GM12878 (cell line): ENCODE results near the gene MTFMT. TPM values are rescaled to one million over a fixed set of nuclear protein-coding genes. Genes with fewer than 3 reads are reported as not detected.

ENCODE experiments used
- ATAC-seq: fragments of 200-7000 bp; cut with Tn5 transposase; 3 replicates; pipeline ENCODE4 v1.9.1; 2020; ENCODE audit warnings: mild to moderate bottlenecking, moderate library complexity
- BruUV-seq: library from RNA; stranded (reverse); fragments of 400-500 nt; replicated peaks from 2 replicates; lab custom pipeline; 2021; lab: Mats Ljungman, UMichigan
- CTCF ChIA-PET: fragments of 300-600 bp; sonication (Branson Sonifier 250); formaldehyde crosslinking; extraction: SDS; loops from one replicate; lab custom pipeline; 2021; ENCODE audit warnings: inconsistent platforms; lab: Yijun Ruan, JAX
- POLR2A ChIA-PET: fragments of 350-600 bp; formaldehyde crosslinking; extraction: SDS; loops from one replicate; lab custom pipeline; 2021; ENCODE audit warnings: inconsistent platforms; lab: Charles Lee
- RAD21 ChIA-PET: fragments of 300-600 bp; sonication (Branson Sonifier 250); formaldehyde crosslinking; loops from one replicate; lab custom pipeline; 2023; ENCODE audit warnings: antibody characterized with exemption; ENCODE audit not compliant: unreplicated experiment; lab: Charles Lee
- SMC1A ChIA-PET: fragments of 300-600 bp; sonication (Branson Sonifier 250); formaldehyde crosslinking; loops from one replicate; lab custom pipeline; 2023; ENCODE audit not compliant: unreplicated experiment, uncharacterized antibody; lab: Charles Lee
- DNase-seq: peaks from one replicate; pipeline ENCODE4 v3.0.0-alpha.2; 2011; ENCODE audit warnings: low read depth, low spot score
- FAIRE-seq: peaks from 3 replicates; lab custom pipeline; 2011; peaks lifted over from hg19 to GRCh38; lab: Jason Lieb, UNC
- H2AFZ ChIP-seq: 2 replicates; pipeline ENCODE4 v1.6.0; 2011; ENCODE audit warnings: low read depth, low read length, control low read depth; ENCODE audit not compliant: control insufficient read depth
- H3K27ac ChIP-seq: 2 replicates; pipeline ENCODE4 v1.5.1; 2011; ENCODE audit warnings: control low read depth; ENCODE audit not compliant: control insufficient read depth, insufficient read depth
- H3K27me3 ChIP-seq, 2 experiments: replicated peaks in 1 of 2; 2 replicates each; pipeline versions ENCODE4 v1.6.0 to v1.6.1; 2011; ENCODE audit warnings: low read length in 1 of 2; ENCODE audit not compliant: control insufficient read depth in 2 of 2, insufficient read depth in 2 of 2
- H3K36me3 ChIP-seq, 2 experiments: 2 replicates each; pipeline ENCODE4 v1.5.1; 2011; ENCODE audit warnings: low read length in 1 of 2; ENCODE audit not compliant: control insufficient read depth in 2 of 2, insufficient read depth in 2 of 2
- H3K4me1 ChIP-seq: 2 replicates; pipeline ENCODE4 v1.6.1; 2011; ENCODE audit warnings: mild to moderate bottlenecking, low read length, moderate library complexity, mixed read lengths; ENCODE audit not compliant: control insufficient read depth, insufficient read depth
- H3K4me2 ChIP-seq: 2 replicates; pipeline ENCODE4 v1.6.0; 2011; ENCODE audit warnings: control low read depth; ENCODE audit not compliant: control insufficient read depth, insufficient read depth
- H3K4me3 ChIP-seq: fragments of 200-600 bp; sonication (generic); 2 replicates; pipeline ENCODE4 v1.5.1; 2016
- H3K79me2 ChIP-seq: 2 replicates; pipeline ENCODE4 v1.6.0; 2011; ENCODE audit warnings: low read length; ENCODE audit not compliant: control insufficient read depth, insufficient read depth
- H3K9ac ChIP-seq: 2 replicates; pipeline ENCODE4 v1.8.0; 2011; ENCODE audit warnings: low read length, control low read depth, mixed read lengths; ENCODE audit not compliant: control insufficient read depth, insufficient read depth
- H3K9me3 ChIP-seq: replicated peaks from 3 replicates; pipeline ENCODE4 v1.5.1; 2011; ENCODE audit warnings: mild to moderate bottlenecking, low read length; ENCODE audit not compliant: control insufficient read depth, insufficient read depth
- H4K20me1 ChIP-seq: 2 replicates; pipeline ENCODE4 v1.6.0; 2011; ENCODE audit not compliant: control insufficient read depth, insufficient read depth
- CREB1 ChIP-seq: IDR thresholded peaks from 2 replicates; pipeline ENCODE4 v1.6.1; 2012; ENCODE audit warnings: low read depth, mild to moderate bottlenecking, inconsistent platforms
- POLR2AphosphoS2 ChIP-seq: IDR thresholded peaks from 2 replicates; pipeline ENCODE4 v1.6.1; 2011; ENCODE audit warnings: low read depth, mild to moderate bottlenecking, low read length, improper control_type of control experiment, moderate library complexity
- PRDM15 ChIP-seq: fragments of 450-650 bp; formaldehyde crosslinking; IDR thresholded peaks from 2 replicates; pipeline ENCODE4 v1.4.0; 2020; ENCODE audit warnings: mild to moderate bottlenecking, moderate library complexity
- RFX5 ChIP-seq: IDR thresholded peaks from 2 replicates; pipeline ENCODE4 v1.6.1; 2011; ENCODE audit warnings: low read depth, low read length, improper control_type of control experiment
- STAT1 ChIP-seq: fragments of 450-650 bp; conservative IDR thresholded peaks from 2 replicates; pipeline ENCODE4 v1.6.1; 2014; ENCODE audit warnings: antibody characterized with exemption, mild to moderate bottlenecking
- TBL1XR1 ChIP-seq: IDR thresholded peaks from 2 replicates; pipeline ENCODE4 v1.6.1; 2012; ENCODE audit warnings: low read depth, low read length, improper control_type of control experiment
- ZNF24 ChIP-seq: fragments of 450-650 bp; IDR thresholded peaks from 2 replicates; pipeline ENCODE4 v1.6.1; 2017; ENCODE audit warnings: antibody characterized with exemption, mild to moderate bottlenecking
- WGBS: methylation state at CpG from one replicate; pipeline ENCODE4 v1.1.6; 2016; ENCODE audit warnings: low lambda C conversion rate; ENCODE audit not compliant: insufficient replicate concordance, insufficient coverage; ENCODE audit errors: missing lambda C conversion rate; 5-methylcytosine and 5-hydroxymethylcytosine counted together
- in situ Hi-C: fragments of 300-500 bp; cut with MboI; formaldehyde crosslinking; loops from 9 replicates; pipeline ENCODE4 v1.14.3; 2018; ENCODE audit warnings: mixed read lengths
- intact Hi-C: fragments of 100-400 bp; cut with micrococcal nuclease; formaldehyde crosslinking; loops from one replicate; pipeline ENCODE4 v1.14.2; 2022; ENCODE audit not compliant: unreplicated experiment
- polyA plus RNA-seq, 11 experiments: library from polyadenylated mRNA; depleted of rRNA in 4 of 11; unstranded in 6 of 11; stranded (reverse) in 5 of 11; fragments of >200 nt; fragmentation: Nextera tagmentation in 4 of 11; fragmentation: Illumina TruSeq in 1 of 11; extraction: Ambion mirVana in 4 of 11; extraction: Trizol in 1 of 11; gene quantifications; 1 replicate in 1 of 11; 2 replicates in 10 of 11; pipeline versions ENCODE4 v1.2.1 to v1.2.3, GENCODE V29; 2011 to 2016; ENCODE audit warnings: inconsistent platforms in 2 of 11, missing spikeins in 2 of 11, low read depth in 1 of 11
- total RNA-seq, 4 experiments: library from RNA; depleted of rRNA in 3 of 4; stranded (reverse); fragments of >200 nt in 3 of 4; fragmentation: Illumina TruSeq in 1 of 4; extraction: Trizol in 1 of 4; gene quantifications; 2 replicates each; pipeline versions ENCODE4 v1.2.1 to v1.2.3, GENCODE V29; 2013 to 2021
- TF ChIP-seq, protein P1 (sequence below): fragments of 450-650 bp; IDR thresholded peaks from 2 replicates; pipeline ENCODE4 v1.6.1; 2017; ENCODE audit warnings: mild to moderate bottlenecking, low read depth, inconsistent platforms; ENCODE audit not compliant: poor library complexity, severe bottlenecking
- TF ChIP-seq, protein P2 (sequence below): fragments of 450-650 bp; IDR thresholded peaks from 2 replicates; pipeline ENCODE4 v1.6.1; 2017; ENCODE audit warnings: mild to moderate bottlenecking, moderate library complexity
- TF ChIP-seq, protein P3 (sequence below): fragments of 450-650 bp; IDR thresholded peaks from 2 replicates; pipeline ENCODE4 v1.6.1; 2016; ENCODE audit warnings: mild to moderate bottlenecking, moderate library complexity, borderline replicate concordance

Gene MTFMT
- total and polyA plus RNA-seq, 10 of the 15 experiments (the other 5 are each of a cell fraction or from before 2014, with no cell fraction given), result 1.7 to 29.8 (median 17.4) TPM

DNA sequence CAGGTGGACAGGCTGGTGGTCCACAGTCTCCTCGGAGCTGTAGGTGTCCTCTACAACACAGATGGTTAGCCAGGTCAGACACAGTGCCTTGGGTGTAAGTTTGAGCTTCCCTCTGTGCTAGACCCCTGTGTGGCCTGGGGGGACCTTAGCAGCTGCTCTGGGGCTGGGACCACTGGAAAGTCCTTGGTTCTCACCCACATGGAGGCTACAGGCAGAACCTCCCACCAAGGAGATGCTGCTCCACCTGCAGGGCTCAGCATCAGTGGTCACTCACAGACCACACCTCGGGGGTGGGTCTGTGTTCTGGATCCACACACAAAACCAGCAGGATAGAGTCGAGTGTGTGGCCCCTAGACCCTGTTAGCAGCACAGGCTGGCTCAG, 29.9 kb upstream of the MTFMT start:
- Histone ChIP-seq H3K79me2 (no peaks in the 10 kb centered on the region), H4K20me1 (no peaks in the 10 kb centered on the region), H3K27ac (no peak overlapping the region), H3K4me1 (no peaks in the 10 kb centered on the region), H3K9me3 (no peaks in the 10 kb centered on the region), H3K9ac (no peak overlapping the region), H3K27me3 (no peaks in the 10 kb centered on the region), H3K4me3 (no peak overlapping the region), H2AFZ (no peak overlapping the region), H3K4me2 (no peak overlapping the region), H3K36me3 (no peaks in the 10 kb centered on the region)
- FAIRE-seq (no peak), ATAC-seq (no peak), DNase-seq (no peak)
- intact Hi-C loops, result no loop called here
- RAD21 ChIA-PET, result no interaction called here
- in situ Hi-C loops, result no loop called here
- no TSS peak for BruUV-seq
- WGBS, result 0% methylated on average over 3 of the region's 3 CpGs
- CTCF ChIA-PET, result interaction anchor here (3.6 kb wide), 1 partner anchor 25 kb away, joined by 12 read pairs; no protein-coding TSS in a partner anchor
- SMC1A ChIA-PET, result interaction anchor here (2.0 kb wide), 1 partner anchor 10 kb away, joined by 5 read pairs; no protein-coding TSS in a partner anchor
- POLR2A ChIA-PET, result no interaction called here
- TF ChIP-seq ZNF24 (no peak), POLR2AphosphoS2 (no peak), TBL1XR1 (no peak), PRDM15 (CRISPR knock-in tag) (no peak), CREB1 (no peak), RFX5 (no peak), STAT1 (no peak)
- TF ChIP-seq, protein P1, sequence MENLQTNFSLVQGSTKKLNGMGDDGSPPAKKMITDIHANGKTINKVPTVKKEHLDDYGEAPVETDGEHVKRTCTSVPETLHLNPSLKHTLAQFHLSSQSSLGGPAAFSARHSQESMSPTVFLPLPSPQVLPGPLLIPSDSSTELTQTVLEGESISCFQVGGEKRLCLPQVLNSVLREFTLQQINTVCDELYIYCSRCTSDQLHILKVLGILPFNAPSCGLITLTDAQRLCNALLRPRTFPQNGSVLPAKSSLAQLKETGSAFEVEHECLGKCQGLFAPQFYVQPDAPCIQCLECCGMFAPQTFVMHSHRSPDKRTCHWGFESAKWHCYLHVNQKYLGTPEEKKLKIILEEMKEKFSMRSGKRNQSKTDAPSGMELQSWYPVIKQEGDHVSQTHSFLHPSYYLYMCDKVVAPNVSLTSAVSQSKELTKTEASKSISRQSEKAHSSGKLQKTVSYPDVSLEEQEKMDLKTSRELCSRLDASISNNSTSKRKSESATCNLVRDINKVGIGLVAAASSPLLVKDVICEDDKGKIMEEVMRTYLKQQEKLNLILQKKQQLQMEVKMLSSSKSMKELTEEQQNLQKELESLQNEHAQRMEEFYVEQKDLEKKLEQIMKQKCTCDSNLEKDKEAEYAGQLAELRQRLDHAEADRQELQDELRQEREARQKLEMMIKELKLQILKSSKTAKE, result no peak
- TF ChIP-seq, protein P2, sequence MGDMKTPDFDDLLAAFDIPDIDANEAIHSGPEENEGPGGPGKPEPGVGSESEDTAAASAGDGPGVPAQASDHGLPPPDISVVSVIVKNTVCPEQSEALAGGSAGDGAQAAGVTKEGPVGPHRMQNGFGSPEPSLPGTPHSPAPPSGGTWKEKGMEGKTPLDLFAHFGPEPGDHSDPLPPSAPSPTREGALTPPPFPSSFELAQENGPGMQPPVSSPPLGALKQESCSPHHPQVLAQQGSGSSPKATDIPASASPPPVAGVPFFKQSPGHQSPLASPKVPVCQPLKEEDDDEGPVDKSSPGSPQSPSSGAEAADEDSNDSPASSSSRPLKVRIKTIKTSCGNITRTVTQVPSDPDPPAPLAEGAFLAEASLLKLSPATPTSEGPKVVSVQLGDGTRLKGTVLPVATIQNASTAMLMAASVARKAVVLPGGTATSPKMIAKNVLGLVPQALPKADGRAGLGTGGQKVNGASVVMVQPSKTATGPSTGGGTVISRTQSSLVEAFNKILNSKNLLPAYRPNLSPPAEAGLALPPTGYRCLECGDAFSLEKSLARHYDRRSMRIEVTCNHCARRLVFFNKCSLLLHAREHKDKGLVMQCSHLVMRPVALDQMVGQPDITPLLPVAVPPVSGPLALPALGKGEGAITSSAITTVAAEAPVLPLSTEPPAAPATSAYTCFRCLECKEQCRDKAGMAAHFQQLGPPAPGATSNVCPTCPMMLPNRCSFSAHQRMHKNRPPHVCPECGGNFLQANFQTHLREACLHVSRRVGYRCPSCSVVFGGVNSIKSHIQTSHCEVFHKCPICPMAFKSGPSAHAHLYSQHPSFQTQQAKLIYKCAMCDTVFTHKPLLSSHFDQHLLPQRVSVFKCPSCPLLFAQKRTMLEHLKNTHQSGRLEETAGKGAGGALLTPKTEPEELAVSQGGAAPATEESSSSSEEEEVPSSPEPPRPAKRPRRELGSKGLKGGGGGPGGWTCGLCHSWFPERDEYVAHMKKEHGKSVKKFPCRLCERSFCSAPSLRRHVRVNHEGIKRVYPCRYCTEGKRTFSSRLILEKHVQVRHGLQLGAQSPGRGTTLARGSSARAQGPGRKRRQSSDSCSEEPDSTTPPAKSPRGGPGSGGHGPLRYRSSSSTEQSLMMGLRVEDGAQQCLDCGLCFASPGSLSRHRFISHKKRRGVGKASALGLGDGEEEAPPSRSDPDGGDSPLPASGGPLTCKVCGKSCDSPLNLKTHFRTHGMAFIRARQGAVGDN, result no peak
- TF ChIP-seq, protein P3, sequence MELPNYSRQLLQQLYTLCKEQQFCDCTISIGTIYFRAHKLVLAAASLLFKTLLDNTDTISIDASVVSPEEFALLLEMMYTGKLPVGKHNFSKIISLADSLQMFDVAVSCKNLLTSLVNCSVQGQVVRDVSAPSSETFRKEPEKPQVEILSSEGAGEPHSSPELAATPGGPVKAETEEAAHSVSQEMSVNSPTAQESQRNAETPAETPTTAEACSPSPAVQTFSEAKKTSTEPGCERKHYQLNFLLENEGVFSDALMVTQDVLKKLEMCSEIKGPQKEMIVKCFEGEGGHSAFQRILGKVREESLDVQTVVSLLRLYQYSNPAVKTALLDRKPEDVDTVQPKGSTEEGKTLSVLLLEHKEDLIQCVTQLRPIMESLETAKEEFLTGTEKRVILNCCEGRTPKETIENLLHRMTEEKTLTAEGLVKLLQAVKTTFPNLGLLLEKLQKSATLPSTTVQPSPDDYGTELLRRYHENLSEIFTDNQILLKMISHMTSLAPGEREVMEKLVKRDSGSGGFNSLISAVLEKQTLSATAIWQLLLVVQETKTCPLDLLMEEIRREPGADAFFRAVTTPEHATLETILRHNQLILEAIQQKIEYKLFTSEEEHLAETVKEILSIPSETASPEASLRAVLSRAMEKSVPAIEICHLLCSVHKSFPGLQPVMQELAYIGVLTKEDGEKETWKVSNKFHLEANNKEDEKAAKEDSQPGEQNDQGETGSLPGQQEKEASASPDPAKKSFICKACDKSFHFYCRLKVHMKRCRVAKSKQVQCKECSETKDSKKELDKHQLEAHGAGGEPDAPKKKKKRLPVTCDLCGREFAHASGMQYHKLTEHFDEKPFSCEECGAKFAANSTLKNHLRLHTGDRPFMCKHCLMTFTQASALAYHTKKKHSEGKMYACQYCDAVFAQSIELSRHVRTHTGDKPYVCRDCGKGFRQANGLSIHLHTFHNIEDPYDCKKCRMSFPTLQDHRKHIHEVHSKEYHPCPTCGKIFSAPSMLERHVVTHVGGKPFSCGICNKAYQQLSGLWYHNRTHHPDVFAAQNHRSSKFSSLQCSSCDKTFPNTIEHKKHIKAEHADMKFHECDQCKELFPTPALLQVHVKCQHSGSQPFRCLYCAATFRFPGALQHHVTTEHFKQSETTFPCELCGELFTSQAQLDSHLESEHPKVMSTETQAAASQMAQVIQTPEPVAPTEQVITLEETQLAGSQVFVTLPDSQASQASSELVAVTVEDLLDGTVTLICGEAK, result no peak
